GM21515 (cell line): ENCODE data around the gene TRPC4AP.

Experiments used
- ATAC-seq: cut with Tn5 transposase; IDR thresholded peaks from one replicate; pipeline ENCODE4 v1.9.1; 2021; ENCODE audit not compliant: unreplicated experiment

Gene TRPC4AP

GRCh38 chr20:34971561-34972235, 120.9 kb downstream of the TRPC4AP start:
- no peak for ATAC-seq

GRCh38 chr20:34970846-34971560, 121.6 kb downstream of the TRPC4AP start:
- ATAC-seq: no peak

- ATAC-seq: no peak
These were observed 122.3 kb downstream of the TRPC4AP start for GRCh38 chr20:34970193-34970840.

- ATAC-seq: no peak
These were observed 124.4 kb downstream of the TRPC4AP start for GRCh38 chr20:34968042-34968775.

- ATAC-seq: no peak
These were observed 125.2 kb downstream of the TRPC4AP start for GRCh38 chr20:34967421-34967820.

- no peak for ATAC-seq
These were observed 127.6 kb downstream of the TRPC4AP start for GRCh38 chr20:34965051-34965450.

- ATAC-seq: no peak
These were observed 128.1 kb downstream of the TRPC4AP start for GRCh38 chr20:34964486-34964885.

- ATAC-seq: no peak
These were observed 135.7 kb downstream of the TRPC4AP start for GRCh38 chr20:34956751-34957472.

GRCh38 chr20:34956041-34956458, 136.6 kb downstream of the TRPC4AP start:
- ATAC-seq: no peak

- ATAC-seq: peak; percentile 76
These were observed 137.2 kb downstream of the TRPC4AP start, which contains the start of the genes GSS and MYH7B for GRCh38 chr20:34955231-34956040. Gene GSS, minus strand, starts transcription at chr20:34955806. Its CDS starts 3,954 bp downstream, at chr20:34951852. Gene MYH7B, plus strand, starts transcription at chr20:34955868. Its CDS starts 22,138 bp downstream, at chr20:34978006.

- ATAC-seq: peak; percentile 5
These were observed 137.7 kb downstream of the TRPC4AP start for GRCh38 chr20:34954904-34955230.

- no peak for ATAC-seq
These were observed 138.6 kb downstream of the TRPC4AP start for GRCh38 chr20:34953960-34954359.

GRCh38 chr20:34952671-34953070, 139.9 kb downstream of the TRPC4AP start:
- no peak for ATAC-seq
